ENCODE results near the gene HOXC6.

The HOXC6 gene

DNA sequence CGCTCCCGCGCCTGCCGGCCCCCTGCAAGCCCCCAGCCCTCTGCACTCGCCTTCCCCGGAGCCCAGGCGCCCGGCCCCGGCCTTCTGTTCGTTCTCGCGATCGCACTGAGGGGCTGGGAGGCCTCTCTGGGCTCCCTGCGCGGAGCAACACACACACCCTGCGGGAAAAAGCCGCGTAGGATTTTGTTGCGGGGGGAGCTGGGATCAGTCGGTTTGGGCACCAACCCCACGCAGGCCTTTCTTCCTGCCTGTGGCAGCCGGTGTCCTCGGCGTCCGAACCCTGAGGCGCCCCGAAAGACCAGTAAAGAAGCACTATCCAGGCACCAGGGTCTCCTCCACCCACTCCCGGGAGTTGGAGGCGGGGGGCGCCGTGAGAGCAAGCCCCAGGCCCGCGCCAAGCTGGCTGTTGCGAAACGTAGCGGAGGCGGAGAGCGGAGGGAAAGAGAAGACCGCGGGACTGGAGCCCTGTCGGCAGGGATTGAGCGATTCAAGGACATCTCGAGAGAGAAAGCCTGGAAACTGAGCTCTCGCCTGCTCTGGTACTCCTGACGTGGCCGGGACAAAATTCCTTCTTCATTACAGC is 2.7 kb downstream of the HOXC6 start:
- ATAC-seq (ENCODE audit: low read depth) (no peak), DNase-seq (ENCODE audit: low spot score) (no peak)
- H3K27me3 ChIP-seq (ENCODE audit: insufficient read depth, poor library complexity, severe bottlenecking), result peaks cover 94% of the 10 kb centered on the region
- H3K36me3 ChIP-seq (ENCODE audit: low read depth), result no peaks in the 10 kb centered on the region
- no peaks in the 10 kb centered on the region for H3K9me3 ChIP-seq (ENCODE audit: severe bottlenecking)
- no peak overlapping the region for H3K4me3 ChIP-seq (ENCODE audit: severe bottlenecking)
- H3K4me1 ChIP-seq (ENCODE audit: insufficient read depth, poor library complexity, severe bottlenecking), result no peaks in the 10 kb centered on the region
- no peak overlapping the region for H3K27ac ChIP-seq (ENCODE audit: poor library complexity, severe bottlenecking)
- TF ChIP-seq, protein P1, sequence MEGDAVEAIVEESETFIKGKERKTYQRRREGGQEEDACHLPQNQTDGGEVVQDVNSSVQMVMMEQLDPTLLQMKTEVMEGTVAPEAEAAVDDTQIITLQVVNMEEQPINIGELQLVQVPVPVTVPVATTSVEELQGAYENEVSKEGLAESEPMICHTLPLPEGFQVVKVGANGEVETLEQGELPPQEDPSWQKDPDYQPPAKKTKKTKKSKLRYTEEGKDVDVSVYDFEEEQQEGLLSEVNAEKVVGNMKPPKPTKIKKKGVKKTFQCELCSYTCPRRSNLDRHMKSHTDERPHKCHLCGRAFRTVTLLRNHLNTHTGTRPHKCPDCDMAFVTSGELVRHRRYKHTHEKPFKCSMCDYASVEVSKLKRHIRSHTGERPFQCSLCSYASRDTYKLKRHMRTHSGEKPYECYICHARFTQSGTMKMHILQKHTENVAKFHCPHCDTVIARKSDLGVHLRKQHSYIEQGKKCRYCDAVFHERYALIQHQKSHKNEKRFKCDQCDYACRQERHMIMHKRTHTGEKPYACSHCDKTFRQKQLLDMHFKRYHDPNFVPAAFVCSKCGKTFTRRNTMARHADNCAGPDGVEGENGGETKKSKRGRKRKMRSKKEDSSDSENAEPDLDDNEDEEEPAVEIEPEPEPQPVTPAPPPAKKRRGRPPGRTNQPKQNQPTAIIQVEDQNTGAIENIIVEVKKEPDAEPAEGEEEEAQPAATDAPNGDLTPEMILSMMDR (IDR thresholded peaks at IDR 0.05; ENCODE audit: poor library complexity, severe bottlenecking), result no peak

DNA sequence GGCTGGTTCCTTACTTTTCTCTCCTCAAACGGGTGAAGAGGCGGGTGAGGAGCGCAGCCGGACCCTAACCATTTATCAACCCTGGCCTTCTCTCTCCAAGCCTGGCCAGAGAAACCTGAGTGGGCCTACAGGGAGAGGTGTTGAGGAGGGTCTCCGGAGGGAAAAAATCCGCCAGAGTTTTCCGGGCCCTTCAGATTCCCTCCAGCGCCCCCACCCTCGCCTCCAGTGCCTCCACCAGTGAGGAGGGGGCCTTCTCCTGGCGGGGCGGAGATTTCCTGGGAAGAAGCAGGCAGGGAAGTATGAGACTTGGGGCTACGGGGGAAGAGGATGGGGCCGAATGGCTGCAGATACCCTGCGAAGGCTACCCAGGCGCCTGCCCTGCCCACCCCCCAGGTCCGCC is 3.2 kb downstream of the HOXC6 start:
- ATAC-seq (ENCODE audit: low read depth), result no peak
- Histone ChIP-seq H3K4me3 (ENCODE audit: severe bottlenecking) (no peak overlapping the region), H3K9me3 (ENCODE audit: severe bottlenecking) (no peaks in the 10 kb centered on the region), H3K4me1 (ENCODE audit: insufficient read depth, poor library complexity, severe bottlenecking) (no peaks in the 10 kb centered on the region), H3K27me3 (ENCODE audit: insufficient read depth, poor library complexity, severe bottlenecking) (peaks cover 91% of the 10 kb centered on the region), H3K36me3 (ENCODE audit: low read depth) (no peaks in the 10 kb centered on the region), H3K27ac (ENCODE audit: poor library complexity, severe bottlenecking) (no peak overlapping the region)
- no peak for DNase-seq (ENCODE audit: low spot score)
- TF ChIP-seq, protein P1 (IDR thresholded peaks at IDR 0.05; ENCODE audit: poor library complexity, severe bottlenecking), result no peak

DNA sequence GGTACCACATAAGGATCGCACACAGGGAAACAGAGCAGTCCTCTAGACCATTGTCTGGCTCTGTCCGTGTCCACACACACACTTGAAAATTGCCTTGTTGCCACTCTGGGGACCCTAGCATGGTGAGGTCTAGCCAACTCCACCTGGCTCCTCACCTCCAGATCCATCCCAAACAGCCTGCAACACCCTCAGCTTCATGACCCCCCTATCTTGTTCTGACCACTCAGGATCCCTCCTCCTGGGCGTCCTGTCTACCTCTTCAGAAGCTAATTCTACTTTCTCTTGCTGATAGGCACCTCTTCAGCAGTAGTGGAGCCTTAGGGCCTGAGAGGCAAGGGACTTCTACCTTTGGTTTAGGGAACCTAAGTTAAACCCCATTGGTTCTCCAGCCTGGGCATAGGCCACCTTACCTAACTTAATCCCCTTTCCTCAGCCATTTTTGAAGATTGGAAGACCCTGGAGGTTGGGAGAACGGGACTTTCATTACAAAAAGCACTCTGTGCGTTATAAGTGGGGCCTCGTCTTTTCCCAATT is 3.9 kb downstream of the HOXC6 start:
- Histone ChIP-seq H3K4me1 (ENCODE audit: insufficient read depth, poor library complexity, severe bottlenecking) (no peaks in the 10 kb centered on the region), H3K4me3 (ENCODE audit: severe bottlenecking) (no peak overlapping the region), H3K27me3 (ENCODE audit: insufficient read depth, poor library complexity, severe bottlenecking) (peaks cover 84% of the 10 kb centered on the region), H3K36me3 (ENCODE audit: low read depth) (no peaks in the 10 kb centered on the region), H3K27ac (ENCODE audit: poor library complexity, severe bottlenecking) (no peak overlapping the region), H3K9me3 (ENCODE audit: severe bottlenecking) (no peaks in the 10 kb centered on the region)
- ATAC-seq (ENCODE audit: low read depth), result no peak
- no peak for DNase-seq (ENCODE audit: low spot score)
- TF ChIP-seq, protein P1 (IDR thresholded peaks at IDR 0.05; ENCODE audit: poor library complexity, severe bottlenecking), result no peak

DNA sequence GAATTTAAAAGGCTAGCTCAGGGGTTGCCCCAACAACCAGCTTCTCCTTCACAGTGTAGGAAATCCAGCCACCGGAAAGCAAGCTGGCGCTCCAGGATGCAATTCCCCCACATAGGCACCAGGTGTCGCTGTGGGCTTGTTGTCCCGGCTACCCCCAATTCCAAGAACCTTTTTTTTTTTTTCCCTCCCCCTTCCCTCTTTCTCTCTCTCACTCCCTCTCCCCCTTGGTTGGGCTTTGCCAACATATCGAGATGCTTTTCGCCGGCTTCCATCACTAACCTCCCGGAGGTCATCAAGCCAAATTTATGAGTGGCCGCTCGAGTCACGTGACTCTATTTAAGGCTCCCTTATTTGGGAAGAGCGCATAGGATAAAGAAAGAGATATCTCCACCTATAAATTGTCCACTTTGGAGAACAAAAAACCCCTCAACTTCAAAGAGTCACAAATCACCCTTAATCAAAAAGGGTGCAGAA is 4.4 kb downstream of the HOXC6 start, which contains the start of gene HOXC5:
HOXC5 (plus strand) TSS at position 424 of the 474 bp plus-strand sequence. CDS start 73 bp downstream, outside the sequence.
- Histone ChIP-seq H3K4me3 (ENCODE audit: severe bottlenecking) (peak within 1 kb of the TSS; percentile 34), H3K27ac (ENCODE audit: poor library complexity, severe bottlenecking) (no peak within 1 kb of the TSS), H3K27me3 (ENCODE audit: insufficient read depth, poor library complexity, severe bottlenecking) (peaks cover 82% of the 10 kb centered on the region), H3K4me1 (ENCODE audit: insufficient read depth, poor library complexity, severe bottlenecking) (no peaks in the 10 kb centered on the region), H3K9me3 (ENCODE audit: severe bottlenecking) (no peaks in the 10 kb centered on the region), H3K36me3 (ENCODE audit: low read depth) (no peaks in the 10 kb centered on the region)
- TF ChIP-seq, protein P1 (IDR thresholded peaks at IDR 0.05; ENCODE audit: poor library complexity, severe bottlenecking), result peak; percentile 91
- no peak for DNase-seq (ENCODE audit: low spot score)
- 0 out of 3 replicates have a peak, but pooled peaks have one; percentile 5 for ATAC-seq (ENCODE audit: low read depth)
